Islet of Langerhans (tissue), 1 donor: ENCODE measurements around the gene HACD4.
"Not testable (repeated sequence)": the region's sequence is repeated elsewhere in the genome, so short reads cannot be mapped to it uniquely, and the experiment has no call there.

Source experiments
- FAIRE-seq: peaks from one replicate; lab custom pipeline; 2011; peaks lifted over from hg19 to GRCh38; lab: Jason Lieb, UNC

HACD4 gene

DNA sequence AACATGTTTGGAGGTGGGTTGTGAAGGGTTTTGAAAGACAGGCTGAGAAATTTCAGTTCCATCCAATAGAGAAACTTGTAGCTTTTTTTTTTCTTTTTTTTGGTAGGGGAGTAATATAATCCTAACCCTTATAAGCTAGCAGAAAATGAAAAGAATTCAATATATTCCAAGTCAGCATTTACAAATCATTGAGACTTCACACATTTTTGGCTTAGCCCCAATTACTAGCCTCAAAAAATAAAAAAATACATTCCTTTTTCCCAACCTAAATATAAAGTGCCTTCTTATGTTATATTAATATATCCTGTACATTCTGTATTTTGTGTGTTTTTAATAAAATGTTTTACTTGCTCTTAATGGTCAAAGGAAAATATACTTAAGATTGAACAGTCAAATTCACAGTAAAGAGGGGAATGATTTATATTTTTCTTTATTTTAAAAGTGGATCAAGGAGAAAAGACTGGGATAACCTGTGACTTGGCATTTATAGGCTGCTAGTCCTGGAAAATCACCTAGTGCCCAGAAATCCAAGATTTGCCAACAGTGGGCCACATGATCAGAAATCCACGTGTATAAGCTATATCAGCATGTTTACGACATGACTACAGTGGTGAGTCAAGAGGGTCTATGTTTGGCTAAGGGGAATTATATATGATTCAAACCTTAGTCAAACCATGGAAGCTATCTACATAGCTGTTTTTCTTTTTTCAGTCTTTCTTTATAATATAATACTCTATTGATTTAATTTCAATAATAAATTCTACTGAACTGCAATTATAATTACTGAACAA lies 14.5 kb downstream of the HACD4 start:
- no peak for FAIRE-seq

DNA sequence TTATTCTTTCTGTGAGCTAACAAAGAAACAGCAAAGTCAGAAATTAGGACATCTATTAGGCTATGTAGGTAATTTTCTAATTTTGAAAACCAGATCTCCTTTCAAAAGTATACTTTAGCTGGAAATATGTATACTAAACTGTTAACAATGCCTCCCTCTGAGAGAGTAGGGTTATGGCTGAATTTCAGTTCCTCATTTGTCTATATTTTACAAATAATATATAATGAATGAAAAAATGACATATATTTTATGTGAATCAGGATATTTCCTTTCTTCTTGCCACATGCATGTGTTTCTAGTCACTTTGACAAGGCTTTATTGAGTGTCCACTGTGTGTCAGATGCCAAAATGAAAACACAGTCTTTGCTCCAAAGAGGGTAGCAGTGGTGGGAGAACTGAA lies 15.4 kb downstream of the HACD4 start:
- FAIRE-seq: no peak

DNA sequence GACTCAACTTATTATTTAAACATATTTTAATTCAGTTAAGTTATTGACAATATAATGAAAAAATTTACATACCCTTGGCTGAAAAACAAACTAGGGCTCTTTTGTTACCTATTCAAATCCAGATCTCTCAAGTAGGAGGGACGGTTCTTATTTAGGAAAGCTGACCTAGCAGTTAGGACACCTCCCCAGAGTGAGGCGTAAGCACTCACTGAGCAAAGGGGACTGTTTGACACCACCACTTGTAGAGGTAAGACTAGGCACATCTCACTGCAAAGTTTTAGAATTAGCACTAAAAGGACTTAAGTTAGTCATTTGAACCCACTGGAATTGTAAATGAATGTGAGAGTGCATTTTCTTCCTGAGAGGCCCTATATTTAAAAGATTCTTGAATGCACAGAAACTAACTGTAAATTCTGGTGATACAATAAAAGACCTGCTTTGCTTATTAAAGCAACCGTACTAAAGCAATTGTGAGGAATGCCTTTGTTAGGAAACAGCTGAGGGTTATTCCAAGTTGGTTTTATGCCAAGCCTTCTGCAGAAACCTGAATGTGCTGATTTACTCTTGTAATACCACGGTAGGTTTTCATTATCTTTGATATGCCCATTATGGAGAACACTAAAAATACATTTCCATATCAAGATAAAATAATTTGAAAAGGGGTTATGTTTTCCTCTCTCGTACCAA lies 16.2 kb downstream of the HACD4 start:
- FAIRE-seq: no peak

DNA sequence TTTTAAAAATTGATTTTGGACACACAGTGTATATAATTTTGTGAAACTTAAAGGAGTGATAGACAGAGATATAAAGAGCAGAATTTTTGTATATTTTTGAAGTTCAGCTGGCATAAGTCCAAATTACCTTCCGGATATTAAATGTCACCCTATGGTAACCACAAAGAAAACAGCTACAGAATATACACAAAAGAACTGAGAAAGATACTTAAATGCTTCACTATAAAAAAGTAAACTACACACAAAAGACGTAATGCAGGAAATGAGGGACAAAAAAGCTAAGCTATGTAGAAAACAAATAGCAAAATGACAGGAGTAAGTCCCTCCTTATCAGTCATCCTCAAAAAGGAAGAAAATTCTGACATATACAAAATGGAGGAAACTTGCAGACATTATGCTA lies 29.4 kb downstream of the HACD4 start:
- peak; percentile 5 for FAIRE-seq

DNA sequence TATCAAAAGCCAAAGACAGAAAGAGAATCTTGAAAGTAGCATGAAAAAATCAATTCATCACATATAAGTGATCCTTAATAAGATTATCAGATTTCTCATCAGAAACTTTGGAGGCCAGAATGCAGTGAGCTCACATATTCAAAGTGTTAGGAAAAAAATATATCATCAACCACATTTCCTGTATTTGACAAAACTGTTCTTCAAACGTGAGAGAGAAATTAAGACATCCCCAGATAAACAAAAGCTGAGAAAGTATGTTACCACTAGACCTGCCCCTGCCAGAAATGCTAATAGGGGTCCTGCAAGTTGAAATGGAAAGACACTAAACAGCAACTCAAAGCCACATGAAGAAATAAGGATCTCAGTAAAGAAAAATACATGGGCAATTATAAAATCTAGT lies 29.9 kb downstream of the HACD4 start:
- no peak for FAIRE-seq

DNA sequence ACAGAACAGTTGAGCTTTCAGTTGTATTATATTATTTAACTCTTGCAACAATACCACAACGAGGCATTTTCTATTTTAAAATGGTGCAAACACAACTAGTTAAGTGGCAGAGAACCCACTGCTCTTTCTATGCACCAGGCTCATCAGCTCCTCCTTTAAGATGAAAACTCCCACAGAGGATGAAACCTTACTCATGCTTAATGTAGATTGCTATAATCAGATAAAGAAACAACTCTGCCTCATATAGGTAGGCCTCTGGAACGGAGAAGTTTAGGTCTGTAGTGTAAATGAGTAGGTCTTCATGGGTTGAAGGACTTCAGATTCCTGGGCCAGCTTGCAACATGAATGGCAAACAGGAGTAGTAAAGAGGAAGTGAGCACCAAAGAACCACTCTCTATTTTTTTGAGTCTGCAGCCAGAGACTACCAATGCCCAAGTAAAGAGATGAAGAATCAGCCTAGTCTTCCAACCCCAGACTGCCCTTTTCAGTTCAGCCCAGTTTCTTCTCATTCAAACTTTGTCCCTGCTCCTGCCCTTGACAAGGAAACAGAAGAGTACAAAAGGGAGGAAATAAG lies 33.9 kb downstream of the HACD4 start:
- FAIRE-seq: no peak

DNA sequence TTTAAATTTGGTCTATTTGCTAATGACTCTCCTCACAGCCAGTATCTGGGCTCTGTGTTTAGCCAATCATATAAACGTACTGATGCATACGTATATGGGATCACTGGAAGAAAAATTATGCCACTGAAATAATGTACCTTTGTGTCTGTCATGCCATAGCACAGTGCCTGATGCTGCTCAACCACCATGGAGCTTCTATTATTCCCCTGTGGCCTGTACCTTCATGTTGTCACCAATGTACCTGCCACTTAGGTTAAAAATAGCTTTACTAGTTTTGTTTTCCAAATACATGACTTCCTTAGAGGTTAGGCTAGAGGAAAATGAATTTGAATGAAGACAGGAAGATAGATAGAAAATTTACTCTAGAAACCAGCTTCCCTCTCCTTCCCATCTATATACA lies 34.6 kb downstream of the HACD4 start:
- FAIRE-seq: no peak

DNA sequence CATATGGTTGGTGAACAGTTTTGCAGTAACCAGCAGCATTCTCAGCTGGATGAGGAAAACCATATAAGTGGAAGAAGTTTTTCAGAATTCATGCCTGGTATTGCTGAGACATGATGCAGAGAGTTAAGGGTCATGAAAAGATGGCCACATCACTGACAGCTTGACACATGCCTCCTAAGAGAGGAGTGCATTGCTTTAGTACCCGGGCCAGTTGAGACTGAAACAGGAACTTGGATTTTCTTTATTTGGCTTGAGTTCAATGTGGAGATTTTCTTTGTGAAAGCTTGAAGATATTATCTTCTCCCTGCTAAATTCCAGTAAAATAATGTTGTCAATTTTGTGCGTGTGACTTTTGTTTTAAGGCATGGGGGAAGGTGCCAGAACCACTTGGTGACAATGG lies 35.8 kb downstream of the HACD4 start:
- no peak for FAIRE-seq

DNA sequence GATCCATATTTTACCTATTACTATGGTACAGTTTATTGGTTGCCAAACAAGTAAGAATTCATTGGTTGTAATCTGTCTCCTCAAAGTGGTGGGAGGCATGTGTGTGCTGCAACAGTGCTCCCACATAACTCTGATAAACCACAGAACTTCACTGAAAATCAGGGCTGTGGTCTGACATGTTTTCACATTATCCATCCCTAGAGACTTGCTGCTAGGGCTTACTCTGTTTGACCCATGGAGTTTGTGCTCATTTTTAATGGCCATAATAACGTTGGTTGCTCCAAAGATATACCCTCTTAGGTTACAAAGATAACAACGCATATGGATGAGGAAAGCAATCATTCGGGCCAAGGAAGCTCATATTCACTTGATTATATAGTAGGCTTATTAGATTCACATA lies 37.0 kb downstream of the HACD4 start:
- FAIRE-seq: no peak

DNA sequence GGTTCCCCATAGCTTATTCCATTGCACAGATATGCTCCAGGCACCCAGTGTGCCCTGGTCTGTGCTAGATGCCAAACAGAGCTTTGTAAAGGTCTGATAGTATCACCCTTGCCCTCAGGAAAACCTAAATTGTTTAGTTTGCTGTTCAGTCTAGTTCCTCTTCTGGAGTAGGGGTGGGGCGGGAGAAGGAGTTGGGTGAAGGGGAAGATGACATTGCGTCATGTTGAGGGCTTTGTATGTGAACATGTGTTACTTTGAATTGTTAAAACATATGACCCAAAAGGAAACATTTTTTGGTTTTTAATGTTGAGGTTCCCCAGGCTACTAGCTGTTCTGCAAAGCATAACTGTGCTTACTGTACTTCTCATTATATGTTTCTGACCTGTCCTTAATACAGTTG lies 40.6 kb downstream of the HACD4 start:
- FAIRE-seq: no peak

DNA sequence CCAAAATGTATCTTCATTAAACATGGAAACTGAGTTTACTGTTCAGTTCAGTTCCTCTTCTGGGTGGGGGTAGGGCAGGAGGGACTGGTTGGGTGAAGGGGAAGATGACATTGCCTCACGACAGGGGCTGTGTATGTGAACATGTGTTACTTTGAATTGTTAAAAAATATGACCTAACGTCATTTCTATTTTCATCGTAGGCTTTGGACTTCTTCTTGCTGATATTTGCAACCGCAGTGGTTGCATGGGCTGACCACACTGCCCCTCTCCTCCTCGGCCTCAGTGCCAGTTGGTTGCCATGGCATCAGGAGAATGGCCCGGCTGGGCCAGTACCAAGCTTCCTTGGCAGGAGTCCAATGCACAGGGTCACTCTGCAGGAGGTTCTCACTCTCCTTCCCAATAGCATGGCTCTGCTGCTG lies 41.5 kb downstream of the HACD4 start:
- no peak for FAIRE-seq

DNA sequence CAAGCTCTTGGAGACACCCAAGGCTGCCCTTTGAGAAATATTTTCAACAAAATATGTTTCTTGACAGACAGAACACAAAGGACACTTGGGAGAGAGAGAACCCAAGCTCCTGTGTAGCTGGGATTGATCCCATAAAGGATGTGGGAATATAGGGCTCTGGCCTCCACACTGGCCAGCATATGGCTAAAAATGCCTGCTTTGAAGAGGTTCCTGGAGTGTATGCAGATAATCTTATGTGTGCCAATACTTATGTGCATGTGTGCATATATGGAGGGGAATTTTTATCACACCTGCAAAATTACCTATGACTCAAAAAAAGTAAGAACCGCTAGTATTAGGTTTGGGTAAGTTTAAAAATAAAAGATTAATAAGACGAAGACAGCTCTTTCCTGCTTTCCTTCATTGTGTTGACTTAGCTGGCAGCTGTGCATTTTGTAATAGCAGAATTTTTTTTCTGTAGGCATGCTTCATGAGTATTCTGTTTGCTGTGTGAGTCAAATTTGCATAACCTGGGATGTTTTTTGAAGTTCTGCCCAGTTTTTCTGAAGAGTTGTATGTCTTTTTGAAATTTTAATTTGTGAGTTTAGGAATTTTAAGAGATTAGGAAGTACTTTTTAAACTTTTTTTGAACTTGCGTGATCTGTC lies 42.6 kb downstream of the HACD4 start:
- no peak for FAIRE-seq

DNA sequence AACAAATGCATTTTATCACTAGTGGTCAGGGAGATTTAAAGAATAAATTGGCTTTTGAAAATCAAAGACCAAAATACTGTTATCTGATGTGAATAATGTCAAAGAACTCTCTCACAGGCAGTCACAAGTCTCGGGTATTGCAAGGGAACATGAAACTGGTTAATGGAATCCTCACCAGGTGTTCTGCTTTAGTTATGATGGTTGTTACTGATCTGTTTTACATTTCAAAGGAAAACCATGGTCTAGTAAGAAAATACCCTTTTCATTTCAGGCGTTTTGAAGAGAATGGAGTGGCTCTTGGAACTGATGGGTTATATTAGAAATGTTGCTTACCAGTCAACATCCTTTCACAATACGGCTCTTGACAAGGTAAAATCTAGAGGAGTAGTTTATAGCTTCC lies 43.4 kb downstream of the HACD4 start:
- no peak for FAIRE-seq

DNA sequence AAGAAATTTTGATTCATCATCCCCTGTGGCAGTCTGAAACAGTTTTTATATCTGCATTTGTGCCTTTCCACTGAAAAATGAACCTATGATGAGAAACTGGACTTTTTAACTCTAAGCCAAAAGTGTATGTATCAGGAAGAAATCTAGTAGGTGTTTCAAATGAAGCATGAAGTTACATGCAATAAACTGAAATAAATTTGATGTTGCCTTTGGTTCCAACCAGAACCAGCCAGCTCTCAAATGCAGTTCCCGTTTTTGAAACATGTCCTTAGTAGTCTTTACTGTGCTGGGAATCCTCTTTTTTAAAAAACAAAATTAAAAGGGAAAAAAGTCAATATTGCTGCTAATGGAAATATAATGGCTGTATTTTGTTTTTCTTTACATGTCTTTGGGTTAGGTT lies 43.9 kb downstream of the HACD4 start:
- FAIRE-seq: no peak

DNA sequence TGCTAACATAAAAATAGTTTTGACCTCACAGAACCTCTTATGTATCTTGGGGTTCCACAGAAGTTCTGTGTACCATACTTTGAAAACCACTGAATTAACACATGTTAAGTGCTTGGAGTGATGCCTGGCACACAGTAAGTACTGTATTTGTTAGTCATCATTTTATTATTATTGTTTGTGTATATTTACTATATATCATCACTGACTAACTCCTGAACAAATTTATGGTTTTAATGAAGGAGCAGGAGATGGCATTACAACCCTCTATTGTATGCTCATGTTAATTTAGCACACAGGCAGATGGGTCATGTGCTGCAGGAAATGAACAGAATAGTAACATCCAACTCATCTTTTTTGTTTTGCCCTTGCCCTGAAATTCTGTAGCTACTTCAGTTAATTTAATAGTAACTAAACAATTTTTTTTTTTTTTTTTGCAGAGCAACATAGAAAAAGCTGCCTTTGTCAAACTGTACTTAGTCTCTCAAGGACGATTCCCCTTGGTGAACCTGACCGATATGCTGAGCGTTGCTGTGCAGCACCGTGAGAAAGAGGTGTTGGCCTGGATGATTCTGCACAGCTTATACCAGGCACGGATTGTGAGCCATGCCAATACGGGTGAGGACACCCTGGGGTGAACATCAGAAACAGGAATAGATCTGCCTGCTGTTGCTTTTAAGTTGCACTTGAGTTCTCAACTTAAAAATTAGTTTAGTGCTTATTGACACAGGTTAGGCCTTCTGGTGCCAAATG lies 45.4 kb downstream of the HACD4 start:
- FAIRE-seq: no peak

DNA sequence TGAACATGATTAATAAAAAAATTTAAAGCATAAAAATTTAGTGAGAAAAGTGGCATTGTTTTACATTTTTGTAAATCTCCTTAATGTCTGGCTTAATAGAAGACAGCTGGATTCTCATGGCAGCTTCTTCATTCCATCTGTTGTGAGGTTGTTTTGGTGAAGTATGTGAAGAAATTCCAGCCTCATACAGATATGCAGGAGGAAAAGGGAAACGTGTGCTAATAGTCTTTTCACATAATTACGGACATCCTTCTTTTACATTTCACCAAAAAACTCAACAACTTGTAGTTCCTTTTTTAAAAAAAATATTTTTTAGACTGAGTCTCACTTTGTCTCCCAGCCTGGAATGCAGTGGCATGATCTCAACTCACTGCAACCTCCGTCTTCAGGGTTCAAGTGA lies 46.9 kb downstream of the HACD4 start:
- no peak for FAIRE-seq

DNA sequence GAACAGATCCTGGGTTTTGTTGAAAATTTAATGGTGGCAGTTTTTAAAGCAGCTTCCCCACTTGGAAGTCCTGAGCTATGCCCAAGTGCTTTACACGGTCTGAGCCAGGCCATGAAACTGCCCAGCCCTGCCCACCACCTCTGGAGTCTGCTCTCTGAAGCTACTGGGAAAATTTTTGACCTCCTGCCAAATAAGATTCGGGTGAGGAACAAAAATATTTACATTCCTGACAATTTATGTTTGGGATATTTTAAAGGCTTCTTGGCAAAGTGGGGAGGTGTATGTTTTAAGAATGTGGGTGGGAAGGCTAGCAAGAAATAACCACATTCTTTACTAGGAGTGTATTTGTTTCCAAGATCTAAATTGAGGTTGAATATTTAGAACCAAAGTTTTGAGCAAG lies 50.0 kb downstream of the HACD4 start:
- FAIRE-seq: no peak

DNA sequence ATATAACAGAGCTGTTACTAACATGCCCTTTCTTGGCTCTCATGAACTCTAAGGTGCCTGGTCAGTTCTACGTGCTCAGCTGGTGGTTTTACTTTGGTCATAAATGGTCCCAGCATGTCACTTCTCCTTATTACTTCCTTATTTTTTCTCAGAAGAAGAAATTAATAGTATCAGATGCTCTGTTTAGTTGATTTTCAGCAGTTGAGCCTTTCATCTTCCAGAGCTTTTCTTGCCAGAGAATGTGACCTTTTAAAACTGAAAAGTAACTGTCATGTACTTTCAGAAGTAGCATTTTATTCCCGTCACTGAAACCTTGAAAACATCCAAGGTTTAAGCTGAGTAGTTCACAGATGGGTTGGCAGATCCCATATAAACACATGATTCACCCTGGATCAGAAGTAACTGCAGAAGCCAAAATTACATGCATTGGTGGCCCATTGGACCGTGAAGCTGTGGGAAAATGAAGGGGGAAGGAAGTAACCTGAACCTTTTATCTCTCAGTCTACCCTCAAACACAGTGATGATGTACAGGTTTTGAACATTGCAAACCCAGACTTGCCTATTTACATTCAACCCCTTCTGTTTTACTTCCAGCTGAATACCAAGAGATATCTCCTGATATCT lies 50.5 kb downstream of the HACD4 start:
- FAIRE-seq: no peak

DNA sequence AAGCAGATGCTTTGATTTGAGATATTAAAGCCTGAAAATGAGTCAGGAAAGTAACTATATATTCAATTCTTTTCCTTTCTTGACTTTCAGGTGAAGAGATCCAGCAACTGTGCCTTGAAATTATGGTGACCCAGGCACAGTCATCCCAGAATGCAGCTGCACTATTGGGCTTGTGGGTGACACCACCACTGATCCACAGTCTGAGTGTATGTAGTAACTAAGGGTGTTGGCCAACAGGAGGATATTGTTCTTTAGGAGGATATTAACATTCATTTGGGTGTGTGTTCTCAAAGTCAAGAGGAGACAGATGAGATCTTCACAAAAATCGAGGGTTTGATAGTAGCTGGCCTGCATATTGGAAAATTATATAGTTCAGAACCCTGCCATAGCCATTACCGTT lies 53.2 kb downstream of the HACD4 start:
- no peak for FAIRE-seq

DNA sequence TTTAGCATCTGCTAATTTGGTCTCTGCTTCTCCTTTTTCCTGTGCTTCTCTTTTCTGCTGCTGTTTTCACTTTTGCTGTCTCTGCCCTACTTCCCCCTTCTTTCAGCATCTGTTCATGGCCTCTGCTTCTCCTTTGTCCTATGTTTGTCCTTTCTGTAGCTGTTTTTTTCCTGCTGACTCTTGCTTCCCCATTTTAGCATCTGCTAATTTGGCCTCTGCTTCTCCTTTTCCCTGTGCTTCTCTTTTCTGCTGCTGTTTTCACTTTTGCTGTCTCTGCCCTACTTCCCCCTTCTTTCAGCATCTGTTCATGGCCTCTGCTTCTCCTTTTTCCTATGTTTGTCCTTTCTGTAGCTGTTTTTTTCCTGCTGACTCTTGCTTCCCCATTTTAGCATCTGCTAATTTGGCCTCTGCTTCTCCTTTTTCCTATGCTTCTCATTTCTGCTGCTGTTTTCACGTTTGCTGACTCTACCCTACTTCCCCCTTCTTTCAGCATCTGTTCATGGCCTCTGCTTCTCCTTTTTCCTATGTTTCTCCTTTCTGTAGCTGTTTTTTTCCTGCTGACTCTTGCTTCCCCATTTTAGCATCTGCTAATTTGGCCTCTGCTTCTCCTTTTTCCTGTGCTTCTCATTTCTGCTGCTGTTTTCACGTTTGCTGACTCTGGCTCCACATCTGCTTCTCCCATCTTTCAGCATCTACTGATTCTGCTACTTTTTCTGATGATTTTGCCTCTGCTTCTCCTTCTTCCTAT lies 57.1 kb downstream of the HACD4 start:
- not testable (repeated sequence) for FAIRE-seq

DNA sequence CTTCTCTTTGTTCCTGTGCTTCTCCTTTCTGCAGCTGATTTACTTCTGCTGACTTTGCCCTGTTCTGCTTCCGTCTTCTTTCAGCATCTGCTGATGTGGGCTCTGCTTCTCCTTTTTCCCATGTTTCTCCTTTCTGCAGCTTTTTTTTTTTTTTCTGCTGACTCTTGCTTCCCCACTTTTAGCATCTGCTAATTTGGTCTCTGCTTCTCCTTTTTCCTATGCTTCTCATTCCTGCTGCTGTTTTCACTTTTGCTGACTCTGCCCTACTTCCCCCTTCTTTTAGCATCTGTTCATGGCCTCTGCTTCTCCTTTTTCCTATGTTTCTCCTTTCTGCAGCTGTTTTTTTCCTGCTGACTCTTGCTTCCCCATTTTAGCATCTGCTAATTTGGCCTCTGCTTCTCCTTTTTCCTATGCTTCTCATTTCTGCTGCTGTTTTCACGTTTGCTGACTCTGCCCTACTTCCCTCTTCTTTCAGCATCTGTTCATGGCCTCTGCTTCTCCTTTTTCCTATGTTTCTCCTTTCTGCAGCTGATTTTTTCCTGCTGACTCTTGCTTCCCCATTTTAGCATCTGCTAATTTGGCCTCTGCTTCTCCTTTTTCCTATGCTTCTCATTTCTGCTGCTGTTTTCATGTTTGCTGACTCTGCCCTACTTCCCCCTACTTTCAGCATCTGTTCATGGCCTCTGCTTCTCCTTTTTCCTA lies 58.0 kb downstream of the HACD4 start:
- not testable (repeated sequence) for FAIRE-seq
